ENCODE results near the gene HSD17B14.

HSD17B14 gene

DNA sequence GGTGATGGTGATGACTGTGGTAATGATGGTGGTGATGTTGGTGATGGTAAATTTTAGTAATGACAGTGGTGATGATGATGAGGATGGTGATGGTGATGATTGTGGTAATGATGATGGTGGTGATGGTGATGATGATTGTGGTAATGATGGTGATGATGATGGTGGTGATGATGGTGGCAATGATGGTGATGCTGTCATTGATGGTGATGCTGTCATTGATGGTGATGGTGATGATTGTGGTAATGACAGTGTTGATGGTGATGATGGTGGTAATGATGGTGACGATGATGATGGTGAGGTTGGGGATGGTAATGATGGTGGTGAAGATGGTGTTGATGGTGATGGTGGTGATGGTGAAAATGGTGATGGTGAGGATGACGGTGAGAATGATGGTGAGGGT is 13.8 kb downstream of the HSD17B14 start:
- no peak for DNase-seq

DNA sequence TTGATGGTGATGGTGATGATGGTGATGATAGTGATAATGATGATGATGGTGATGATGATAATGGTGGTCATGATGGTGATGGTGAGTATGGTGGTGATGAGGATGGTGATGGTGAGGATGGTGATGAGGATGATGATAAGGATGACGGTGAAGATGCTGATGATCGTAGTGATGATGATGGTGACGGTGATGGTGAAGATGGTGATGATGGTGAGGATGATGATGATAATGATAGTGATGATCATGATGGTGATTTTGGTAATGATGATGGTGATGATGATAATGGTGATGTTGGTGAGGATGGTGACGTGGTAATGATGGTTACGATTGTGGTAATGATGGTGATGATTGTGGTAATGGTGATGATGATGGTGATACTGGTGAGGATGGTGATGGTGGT is 14.7 kb downstream of the HSD17B14 start:
- DNase-seq = no peak

DNA sequence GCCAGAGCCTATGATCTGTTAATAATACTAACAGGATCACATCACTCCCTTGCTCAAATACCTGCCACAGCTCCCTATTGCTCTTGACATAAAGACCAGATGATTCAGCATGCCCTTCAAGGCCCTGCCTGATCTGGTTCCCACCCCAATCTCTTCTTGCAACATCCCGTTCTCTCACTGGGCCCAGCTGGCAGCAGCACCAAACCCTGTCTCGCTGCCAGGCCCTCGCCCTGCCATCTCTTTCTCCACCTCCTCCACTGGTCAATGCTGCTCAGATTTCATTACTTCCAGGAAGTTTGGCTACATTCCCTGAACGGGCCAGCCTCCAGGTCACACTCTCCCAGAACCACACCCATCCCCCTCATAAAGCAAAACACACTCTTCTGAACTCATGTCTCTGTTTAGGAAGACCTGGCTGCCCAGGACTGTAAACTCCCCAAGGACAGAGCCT is 16.9 kb downstream of the HSD17B14 start:
- DNase-seq = peak; percentile 50

DNA sequence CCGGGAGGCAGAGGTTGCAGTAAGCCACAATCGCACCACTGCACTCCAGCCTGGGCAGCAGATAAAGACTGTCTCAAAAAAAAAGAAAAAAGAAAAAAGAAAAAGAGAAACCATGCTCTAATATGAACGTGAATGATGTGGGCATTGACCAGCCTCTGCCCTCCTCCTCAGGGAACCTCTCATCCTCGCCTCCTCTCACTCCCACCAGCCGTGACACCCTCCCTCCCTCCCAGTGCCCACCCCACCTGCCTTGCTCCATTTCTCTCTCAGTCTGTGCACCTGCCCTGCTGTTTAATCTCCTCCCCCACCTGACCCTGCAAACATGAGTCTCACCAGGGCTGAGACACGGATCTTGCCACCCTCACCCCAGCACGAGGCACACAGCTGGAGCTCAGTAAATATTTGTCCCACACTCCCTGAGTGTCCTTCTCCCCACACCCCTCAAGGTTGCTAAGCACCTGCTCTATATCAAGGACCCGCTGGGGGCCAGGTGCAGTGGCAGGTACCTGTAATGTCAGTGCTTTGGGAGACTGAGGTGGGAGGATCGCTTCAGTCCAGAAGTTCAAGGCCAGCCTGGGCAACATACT is 18.0 kb downstream of the HSD17B14 start:
- DNase-seq = no peak

DNA sequence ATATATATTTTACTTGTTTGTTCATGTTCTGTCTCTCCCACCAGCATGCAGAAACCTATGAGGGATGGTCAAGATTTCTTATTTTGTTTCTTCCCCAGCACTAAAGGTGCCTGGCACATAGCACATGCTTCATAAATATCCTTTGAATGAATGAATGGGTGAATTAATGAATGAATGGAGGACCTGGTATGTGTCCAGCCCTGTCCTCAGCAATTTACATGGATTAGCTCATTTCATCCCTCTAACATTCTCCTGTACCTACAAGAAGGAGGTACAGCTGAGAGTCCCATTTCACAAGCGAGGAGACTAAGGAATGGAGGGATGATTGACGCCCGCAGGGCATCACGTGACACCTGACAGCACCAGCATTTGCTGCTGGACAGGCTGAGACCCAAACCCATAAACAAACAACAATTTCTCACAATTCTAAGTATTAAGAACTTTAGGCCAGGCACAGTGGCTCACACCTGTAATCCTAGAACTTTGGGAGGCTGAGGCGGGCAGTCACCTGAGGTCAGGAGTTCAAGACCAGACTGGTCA is 18.6 kb downstream of the HSD17B14 start:
- DNase-seq = no peak

DNA sequence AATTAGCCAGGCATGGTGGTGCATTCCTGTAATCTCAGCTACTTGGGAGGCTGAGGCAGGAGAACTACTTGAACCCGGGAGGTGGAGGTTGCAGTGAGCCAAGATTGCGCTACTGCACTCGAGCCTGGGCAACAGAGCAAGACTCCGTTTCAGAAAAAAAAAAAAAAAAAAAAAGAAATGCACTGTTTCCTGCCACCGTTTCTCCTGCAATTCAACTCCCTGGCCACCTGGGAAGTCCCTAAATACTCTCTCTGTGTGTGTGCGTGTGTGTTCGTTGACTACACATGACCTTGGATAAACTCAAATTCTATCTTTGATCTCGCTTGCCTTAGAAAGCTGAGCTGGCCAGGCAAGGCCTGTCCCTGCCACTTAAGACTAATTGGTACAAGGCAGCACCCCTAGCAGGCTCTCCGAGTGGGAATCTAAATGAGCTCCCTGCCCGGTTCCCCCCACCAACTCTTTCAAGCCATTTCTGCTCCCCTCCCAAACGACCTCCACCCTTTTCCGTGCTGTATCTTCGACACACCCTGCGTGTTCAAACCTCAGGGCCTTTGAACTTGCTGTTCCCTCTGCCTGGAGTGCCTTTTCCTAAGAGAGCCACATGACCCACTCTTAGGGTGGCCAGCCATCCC is 20.3 kb downstream of the HSD17B14 start:
- DNase-seq = no peak

DNA sequence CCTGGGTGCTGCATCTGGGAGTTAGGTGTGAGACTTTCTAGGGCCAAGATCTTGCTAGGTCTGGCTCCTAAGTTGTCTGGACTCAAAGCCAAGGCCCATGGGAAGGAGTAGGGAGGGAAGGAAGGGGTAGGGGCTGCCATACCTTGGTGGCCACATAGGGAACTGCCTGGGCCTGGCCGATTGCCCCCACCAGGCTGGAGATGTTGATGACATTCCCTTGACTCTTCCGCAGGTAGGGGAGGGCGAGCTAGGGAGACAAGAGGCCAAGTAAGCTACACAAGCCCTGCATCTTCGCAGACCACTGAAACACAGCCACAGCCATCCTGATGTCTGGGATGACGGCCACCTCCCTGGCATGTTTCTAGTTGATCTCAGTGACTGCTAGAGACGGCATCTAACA is 21.4 kb downstream of the HSD17B14 start:
- no peak for DNase-seq

DNA sequence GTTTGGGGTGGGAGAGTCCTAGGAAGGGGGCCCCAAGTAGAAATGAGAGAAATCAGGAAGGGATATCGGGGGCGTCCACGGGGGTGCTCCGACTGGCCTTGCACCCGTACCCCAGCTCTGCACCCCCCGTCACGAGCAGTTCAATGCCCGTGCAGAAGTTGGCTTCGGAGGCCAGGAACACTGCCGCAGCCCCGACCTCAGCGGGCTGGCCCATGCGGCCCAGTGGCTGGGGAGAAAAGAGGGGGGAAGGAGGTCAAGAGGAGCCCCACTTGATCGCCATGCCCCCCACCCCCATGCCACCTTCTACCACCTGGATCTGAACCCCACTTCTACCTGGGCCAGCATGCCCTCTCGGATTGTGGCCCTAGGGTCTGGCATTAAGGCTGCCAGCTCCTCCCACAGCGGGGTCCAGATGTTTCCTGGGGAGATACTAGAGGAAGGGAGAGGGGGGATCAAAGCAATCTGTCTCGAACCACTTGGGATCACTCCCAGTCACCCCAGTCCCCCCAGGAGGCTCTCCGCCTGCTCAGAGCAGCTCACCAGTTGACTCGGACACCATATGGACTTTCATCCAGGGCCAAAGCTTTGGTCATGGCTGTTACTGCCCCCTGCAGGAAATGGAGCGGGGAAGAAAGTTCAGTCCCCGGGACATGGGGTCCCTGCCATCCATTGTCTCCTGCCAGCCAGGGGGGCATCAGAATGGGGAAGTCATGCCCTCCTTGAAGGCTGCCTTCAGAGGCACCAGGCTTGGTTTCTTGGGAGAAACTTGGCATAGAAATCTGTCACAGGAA is 23.0 kb downstream of the HSD17B14 start:
- DNase-seq = no peak

DNA sequence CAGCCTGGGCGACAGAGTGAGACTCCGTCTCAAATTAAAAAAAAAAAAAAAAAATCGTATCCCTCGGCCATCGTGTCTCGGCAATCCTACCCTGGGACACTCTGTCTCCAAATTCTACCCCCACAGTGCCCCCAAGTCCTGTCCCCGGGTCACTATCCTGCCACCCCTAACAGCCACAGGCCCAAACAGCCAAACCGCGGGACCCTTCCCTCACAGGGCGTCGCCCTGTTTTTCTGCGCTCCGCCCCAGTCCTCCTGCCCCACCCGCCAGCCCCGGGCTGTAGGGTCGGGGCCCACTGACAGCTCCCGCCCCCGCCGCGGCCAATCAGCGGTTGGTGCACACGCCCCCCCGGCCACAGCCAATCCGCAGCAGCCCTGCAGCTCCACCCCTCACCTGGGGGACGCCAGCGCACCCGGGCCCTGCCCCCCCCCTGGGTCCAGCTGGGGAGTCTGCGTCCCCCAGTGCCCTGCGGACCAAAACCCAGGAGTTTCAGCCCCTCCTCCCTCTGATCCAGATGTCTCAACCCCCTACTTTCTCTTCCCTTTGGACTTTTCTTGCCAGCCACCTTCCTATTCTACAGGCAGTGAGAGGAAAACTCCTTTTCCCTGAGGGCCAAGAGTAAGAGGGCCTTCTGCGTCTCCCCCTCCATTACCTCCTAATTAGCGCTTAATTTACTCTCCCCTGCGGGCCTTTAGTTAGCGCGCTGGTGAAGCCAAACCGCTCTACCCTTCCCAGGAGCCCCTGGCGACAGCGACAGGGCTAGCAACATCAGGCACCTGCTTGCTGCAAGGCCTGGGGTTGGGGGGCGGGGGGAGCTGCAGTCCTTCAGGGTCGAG is 24.0 kb downstream of the HSD17B14 start:
- DNase-seq = peak; percentile 82

DNA sequence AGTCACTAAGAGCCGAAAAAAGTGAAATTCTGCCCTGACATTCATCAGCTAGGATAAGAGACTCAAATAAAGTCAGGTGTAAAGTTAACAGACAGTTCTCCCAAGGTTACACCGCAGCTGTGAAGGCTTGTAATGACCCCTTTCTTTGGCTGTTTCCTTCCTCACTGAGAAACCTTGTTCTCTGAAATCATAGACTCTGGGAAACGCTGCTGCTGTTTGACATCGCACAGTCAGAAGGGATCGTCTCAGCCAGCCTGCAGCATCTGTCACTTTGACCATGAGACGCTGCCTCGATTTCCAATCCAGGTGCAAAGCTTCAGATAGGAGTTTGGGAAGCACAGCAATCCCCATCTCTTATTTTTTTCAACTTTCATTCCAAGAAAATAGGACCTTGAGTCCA is 26.1 kb downstream of the HSD17B14 start:
- no peak for DNase-seq

DNA sequence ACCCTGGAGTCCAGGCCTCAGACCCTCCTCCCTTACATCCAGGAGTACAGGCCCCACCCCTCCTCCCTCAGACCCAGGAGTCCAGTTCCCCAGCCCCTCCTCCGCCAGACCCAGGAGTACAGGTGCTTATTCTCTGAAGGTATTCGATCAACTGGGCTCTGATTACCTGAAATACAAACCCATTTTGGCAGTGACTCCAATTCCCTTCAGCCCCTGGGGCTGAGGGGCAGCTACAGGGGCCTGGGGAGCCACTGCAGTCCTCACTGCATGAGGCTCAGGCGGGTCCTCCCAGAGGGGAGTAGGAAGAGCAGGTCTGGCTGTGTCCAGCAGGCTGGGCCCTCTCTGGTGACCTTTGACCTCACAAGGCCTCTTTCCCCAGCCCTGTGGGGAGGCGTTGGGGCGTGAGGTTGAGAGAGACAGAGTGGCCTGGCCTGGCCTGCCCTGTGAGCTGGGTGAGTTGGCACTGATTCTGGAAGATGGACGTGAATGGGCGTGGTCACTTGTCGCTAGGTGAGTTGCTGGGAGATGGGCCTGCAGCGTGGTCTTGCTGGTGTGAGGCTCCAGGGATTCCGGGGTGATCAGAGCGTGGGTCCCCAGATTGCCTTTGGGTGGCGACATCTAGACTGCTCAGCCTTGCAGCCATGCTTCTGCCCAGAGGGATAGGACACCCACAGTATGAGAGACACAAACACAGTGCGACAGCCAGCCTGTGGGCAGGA is 28.5 kb downstream of the HSD17B14 start:
- DNase-seq = no peak

DNA sequence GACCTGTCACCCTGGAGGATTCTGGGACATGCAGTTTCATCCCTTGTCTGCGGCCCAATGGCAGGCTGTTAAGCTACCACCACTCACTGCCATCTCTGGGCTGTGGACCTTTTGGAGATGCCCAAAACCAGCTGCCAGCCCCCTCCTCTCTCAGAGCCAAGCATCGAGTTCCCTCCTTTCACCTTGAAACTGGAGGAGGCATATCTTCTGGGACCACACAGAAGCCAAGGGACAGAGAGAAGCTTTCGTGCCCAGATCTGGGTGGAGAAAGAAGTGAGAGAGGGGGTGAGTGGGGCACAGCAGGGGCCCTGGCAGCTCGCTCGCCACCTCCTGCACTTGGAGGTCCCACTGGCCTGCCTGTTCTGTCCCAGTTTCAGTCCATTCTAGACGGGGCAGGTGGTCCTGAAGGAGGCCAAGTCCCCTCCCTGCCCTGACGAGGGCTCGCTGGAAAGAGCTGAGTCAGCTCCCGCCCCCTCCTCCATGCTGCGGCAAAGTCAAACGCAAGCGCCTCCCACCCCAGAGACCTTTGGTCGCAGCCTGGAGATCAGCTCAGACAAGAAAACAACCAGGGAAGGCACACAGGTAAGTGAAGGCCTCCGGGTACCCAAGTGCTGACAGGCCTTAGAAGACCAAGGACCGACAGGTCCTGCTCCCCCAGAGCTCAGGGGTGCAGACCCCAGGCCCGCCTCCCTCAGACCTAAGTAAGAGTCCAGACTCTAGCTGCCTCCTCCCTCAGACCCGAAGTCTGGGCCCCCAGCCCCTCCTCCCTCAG is 29.3 kb downstream of the HSD17B14 start:
- no peak for DNase-seq

DNA sequence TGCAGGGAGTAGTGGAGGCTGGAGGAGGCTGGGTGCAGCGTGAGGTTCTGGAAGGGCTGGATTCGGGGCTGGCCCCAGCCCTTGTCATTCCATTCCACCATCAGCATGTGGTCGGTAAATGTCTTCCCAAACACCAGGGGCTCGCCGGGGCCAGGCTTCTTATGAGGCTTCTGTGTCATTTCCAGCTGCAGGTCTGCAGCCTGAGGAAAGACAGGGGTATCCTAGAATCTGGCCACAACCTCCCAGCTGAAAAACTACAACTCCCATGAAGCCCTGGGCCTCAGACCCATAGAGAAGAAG is 29.8 kb downstream of the HSD17B14 start:
- DNase-seq = peak; percentile 50

DNA sequence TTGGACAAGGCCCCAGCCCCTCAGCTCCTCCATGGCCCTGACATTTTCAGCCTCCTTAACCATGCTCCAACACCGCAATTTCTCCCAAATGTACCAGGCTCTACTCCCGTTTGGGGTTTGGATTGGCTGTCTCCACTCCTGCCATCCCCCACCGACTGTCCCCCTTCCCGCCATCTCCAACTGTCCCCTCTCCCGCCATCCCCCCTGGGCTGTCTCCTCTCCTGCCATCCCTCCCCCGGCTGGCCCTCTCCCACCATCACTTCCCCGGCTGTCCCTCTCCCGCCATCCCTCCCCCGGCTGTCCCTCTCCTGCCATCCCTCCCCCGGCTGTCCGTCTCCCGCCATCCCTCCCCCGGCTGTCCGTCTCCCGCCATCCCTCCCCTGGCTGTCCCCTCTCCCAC is 30.8 kb downstream of the HSD17B14 start:
- DNase-seq = no peak

DNA sequence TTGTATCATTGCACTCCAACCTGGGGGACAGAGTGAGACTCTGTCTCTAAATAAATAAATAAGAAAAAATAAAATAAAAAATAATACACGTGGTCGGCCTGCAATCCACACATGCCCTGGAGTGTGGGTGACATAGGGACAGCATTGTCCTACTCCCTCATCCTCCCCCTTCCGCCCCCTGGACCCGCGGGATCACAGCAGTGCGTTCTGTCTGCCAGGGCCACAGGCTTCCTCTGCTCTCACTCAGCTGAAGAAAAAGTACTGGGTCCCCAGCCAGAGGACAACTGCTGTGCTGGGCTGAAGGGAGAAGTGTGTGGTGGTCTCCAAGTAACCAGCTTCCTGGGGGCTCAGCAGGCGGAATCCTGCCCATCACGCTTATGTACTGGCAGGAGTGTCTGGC is 31.8 kb downstream of the HSD17B14 start:
- peak; percentile 21 for DNase-seq

DNA sequence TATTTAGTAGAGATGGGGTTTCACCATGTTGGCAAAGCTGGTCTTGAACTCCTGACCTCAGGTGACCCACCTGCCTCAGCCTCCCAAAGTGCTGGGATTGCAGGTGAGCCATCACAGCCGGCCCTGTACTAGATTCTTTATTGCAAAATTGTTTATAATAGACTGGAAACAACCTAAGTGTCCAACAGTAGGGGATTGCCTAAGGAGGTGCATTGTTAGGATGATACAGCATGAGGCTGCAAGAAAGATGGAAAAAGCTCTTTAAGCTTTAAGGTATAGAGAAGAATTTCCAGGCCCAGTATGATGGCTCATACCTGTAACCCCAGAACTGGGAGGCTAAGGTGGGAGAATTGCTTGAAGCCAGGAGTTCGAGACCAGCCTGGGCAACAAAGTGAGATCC is 33.7 kb downstream of the HSD17B14 start:
- DNase-seq = no peak

DNA sequence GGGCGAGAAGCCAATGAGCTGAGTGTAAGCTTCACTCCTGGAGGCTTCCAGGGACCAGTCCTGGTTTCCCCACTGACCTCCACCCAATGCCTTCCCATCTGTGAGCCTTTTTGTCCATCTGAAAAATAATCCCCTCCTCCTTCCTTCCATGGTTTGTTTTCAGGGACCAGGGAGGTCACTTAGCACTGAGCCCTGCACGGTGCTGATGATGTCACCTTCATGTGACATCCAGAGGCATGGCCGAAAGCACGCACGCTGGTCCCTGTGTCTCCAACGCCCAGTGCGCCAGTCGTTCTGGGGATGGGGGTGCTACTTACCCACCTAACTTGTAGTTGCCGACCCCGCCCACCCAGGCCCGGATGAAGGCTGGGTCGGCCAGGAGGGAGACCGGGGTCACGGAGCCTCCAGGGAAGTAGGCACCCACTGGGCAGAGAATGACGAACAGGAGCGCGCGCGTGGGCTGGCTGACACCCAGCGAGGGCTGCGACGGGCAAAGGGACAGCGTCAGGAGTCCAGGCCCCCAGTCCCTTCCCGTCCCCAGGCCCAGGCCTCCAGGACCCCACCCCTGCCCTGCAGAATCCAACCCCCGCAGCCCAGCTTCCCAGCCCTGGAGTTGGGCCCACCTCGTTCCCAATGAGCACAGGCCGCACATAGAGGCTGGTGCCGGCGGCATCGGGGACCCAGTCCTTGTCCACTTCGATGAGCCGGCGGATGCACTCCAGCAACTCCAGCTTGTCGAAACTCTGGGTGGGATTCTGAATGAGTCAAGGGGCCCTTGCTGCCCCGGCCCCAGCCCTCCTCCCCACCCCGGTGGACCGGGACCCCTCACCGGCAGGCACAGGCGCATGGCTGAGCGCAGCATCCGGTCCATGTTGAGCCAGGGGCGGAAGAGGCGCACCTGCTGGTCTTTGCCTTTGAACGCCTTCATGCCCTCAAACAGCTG is 36.7 kb downstream of the HSD17B14 start:
- DNase-seq = no peak

DNA sequence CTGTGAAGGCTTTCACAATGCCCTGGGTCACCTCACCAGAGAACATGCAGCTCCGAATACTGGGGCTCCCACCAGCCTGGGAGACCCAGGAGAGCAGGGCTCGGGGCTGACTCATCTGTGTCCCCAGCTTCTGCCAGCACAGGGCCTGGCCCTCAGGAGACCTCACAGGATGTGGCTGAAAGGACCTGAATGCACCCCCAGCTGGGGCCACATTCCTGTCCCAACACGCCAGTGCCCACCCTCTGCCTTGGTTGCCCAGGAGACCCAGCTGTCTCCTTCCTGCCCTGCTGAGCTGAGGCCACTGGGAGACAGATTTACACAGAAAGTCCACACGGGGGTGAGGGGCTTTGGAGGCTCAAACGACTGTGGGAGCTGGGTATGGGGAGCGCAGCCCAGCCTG is 37.4 kb downstream of the HSD17B14 start:
- no peak for DNase-seq

DNA sequence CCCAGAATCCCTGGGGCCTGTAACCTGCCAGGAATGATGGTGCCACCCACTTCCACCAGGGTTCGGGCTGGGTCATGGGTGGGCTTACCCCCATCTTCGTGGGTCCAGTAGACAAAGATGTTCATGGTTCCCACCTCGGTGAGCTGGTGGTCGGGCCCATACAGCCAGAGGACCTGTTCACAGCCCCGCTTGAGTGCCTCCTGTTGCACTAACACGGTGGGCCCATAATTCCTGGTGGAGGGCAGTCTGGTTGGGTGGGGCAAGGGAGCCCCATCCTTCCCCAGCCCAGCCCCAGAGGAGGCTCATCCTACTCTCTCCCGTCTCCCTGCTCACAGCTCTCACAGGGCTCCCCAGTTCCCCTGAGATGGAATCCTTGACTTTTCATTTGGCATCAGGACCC is 39.2 kb downstream of the HSD17B14 start:
- DNase-seq = no peak

DNA sequence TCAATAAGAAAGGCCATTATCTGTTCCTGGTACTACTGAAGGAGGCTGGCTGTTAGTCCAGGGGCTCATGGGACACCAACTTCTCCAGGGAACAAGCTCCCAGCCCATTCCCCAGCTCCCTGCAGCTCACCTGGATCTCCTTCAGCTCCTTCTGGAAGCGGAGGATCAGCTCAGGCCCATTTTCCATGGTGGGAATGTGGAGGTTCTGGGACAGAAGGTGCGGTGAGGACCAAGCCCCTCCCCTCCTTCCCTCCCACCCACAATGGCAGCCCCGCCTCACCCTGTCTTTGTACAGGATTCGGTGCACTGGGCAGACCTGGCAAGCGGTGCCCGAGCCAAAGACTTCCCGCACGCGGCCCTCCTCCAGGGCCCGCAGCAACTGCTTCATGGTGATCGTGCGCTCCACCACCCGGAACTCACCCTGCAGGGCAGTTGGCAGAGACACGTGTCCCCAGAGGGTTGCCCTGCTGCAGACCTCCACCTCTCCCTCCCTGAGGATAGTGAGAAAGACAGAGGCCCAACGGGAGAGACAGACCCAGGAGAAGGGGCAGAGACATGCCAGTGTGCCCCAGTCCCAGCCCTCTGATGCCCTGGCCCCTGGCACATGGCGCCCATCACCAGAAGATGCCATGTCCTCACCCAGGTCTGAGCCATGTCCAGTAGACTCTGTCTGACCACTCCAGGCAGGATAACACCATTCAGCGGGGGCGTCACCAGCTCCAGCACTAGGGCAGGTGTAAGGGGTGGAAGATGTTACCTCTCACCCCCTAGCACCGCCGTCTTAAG is 39.8 kb downstream of the HSD17B14 start:
- no peak for DNase-seq
